GM13977 (cell line): ENCODE data around the gene AVPI1.

ENCODE experiments used
- DNase-seq: peaks from one replicate; pipeline ENCODE4 v3.0.0; 2012; ENCODE audit warnings: low spot score
- CTCF ChIP-seq: IDR thresholded peaks from 2 replicates; pipeline ENCODE4 v1.5.1; 2012; ENCODE audit warnings: mild to moderate bottlenecking, control low read depth; ENCODE audit not compliant: insufficient read depth; ENCODE audit errors: extremely low read depth, missing control alignments
- in situ Hi-C: fragments of 300-500 bp; cut with MboI; formaldehyde crosslinking; loops from one replicate; pipeline ENCODE4 v1.12.0; 2022; ENCODE audit warnings: low sequenced_read_pairs, low pct_unique_long_range_greater_than_20kb, mixed read lengths, inconsistent platforms; ENCODE audit not compliant: unreplicated experiment

The AVPI1 gene

GRCh38 chr10:97682042-97682441 is 5.0 kb downstream of the AVPI1 start:
- in situ Hi-C loops = no loop called here
- no peak for DNase-seq
- no peak for TF ChIP-seq CTCF

- in situ Hi-C loops = loop anchor here (10.0 kb wide), 1 partner anchor 45 kb away; no protein-coding TSS in a partner anchor
- TF ChIP-seq CTCF = no peak
Observed at GRCh38 chr10:97679594-97679993, 7.4 kb downstream of the AVPI1 start.

GRCh38 chr10:97676770-97677581 is 10.1 kb downstream of the AVPI1 start:
- DNase-seq = peak; percentile 83
- in situ Hi-C loops = loop anchor here (10.0 kb wide), 1 partner anchor 48 kb away; no protein-coding TSS in a partner anchor
- peak; percentile 78 for TF ChIP-seq CTCF

More at GRCh38 chr10:97679594-97679993, 7.4 kb downstream of the AVPI1 start:
- DNase-seq = no peak

GRCh38 chr10:97675222-97675621 is 11.8 kb downstream of the AVPI1 start:
- TF ChIP-seq CTCF = no peak
- in situ Hi-C loops = loop anchor here (10.0 kb wide), 1 partner anchor 50 kb away; no protein-coding TSS in a partner anchor
- no peak for DNase-seq

GRCh38 chr10:97673736-97674525 is 13.1 kb downstream of the AVPI1 start:
- in situ Hi-C loops = loop anchor here (10.0 kb wide), 1 partner anchor 51 kb away; no protein-coding TSS in a partner anchor
- no peak for TF ChIP-seq CTCF
- DNase-seq = no peak

- no peak for DNase-seq
- TF ChIP-seq CTCF = no peak
- in situ Hi-C loops = no loop called here
Observed at GRCh38 chr10:97669571-97669970, 17.5 kb downstream of the AVPI1 start.
